Mesodermal cell (in vitro differentiated cells): ENCODE results near the gene TCL1B.
"Not testable (repeated sequence)": the region's sequence is repeated elsewhere in the genome, so short reads cannot be mapped to it uniquely, and the experiment has no call there.

ENCODE experiments used
- H3K27ac ChIP-seq: 2 replicates; pipeline ENCODE4 v1.7.0; 2013; ENCODE audit warnings: mild to moderate bottlenecking, low read depth, low read length, moderate library complexity; ENCODE audit not compliant: severe bottlenecking
- H3K36me3 ChIP-seq: 2 replicates; pipeline ENCODE4 v1.7.1; 2013; ENCODE audit warnings: mild to moderate bottlenecking, low read length, moderate library complexity; ENCODE audit not compliant: control insufficient read depth, insufficient read depth
- H3K4me1 ChIP-seq: one replicate; pipeline ENCODE4 v1.7.1; 2013; ENCODE audit warnings: mild to moderate bottlenecking, low read length; ENCODE audit not compliant: insufficient read depth, control insufficient read depth, poor library complexity, severe bottlenecking
- H3K4me3 ChIP-seq: 2 replicates; pipeline ENCODE4 v1.7.0; 2013; ENCODE audit warnings: low read length, control low read depth, mild to moderate bottlenecking; ENCODE audit not compliant: insufficient read depth, poor library complexity, severe bottlenecking; ENCODE audit errors: extremely low read depth
- H3K9me3 ChIP-seq: 2 replicates; pipeline ENCODE4 v1.7.1; 2013; ENCODE audit warnings: mild to moderate bottlenecking, low read length, moderate library complexity; ENCODE audit not compliant: control insufficient read depth
- WGBS, 2 experiments: methylation state at CpG; one replicate each; pipeline ENCODE4 v1.1.5; 2013; ENCODE audit warnings: missing lambda C conversion rate in 2 of 2; ENCODE audit not compliant: insufficient coverage in 2 of 2; 5-methylcytosine and 5-hydroxymethylcytosine counted together

The TCL1B gene

DNA sequence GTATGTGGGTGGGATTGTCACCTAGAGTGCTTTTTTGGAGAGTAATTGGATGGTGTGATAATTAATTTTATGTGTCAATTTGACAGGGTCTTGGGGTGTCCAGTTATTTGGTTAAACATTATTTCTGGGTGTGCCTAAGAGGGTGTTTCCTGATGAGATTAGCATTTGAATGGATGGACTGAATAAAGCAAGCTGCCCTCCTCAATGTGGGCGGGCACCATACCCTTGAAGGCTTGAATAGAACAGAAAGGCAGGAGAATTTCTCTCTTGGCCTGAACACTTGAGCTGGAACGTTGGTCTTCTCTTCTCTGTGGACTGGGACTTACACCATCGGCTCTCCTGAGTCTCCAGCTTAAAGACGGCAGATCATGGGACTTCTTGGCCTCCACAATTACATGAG is 28.8 kb upstream of the TCL1B start:
- Histone ChIP-seq H3K36me3 (no peaks in the 10 kb centered on the region), H3K4me1 (peaks cover 14% of the 10 kb centered on the region), H3K27ac (no peak overlapping the region), H3K9me3 (no peaks in the 10 kb centered on the region), H3K4me3 (no peak overlapping the region)
- WGBS, 2 experiments: 59 to 77% methylated on average over 4 of the region's 4 CpGs

DNA sequence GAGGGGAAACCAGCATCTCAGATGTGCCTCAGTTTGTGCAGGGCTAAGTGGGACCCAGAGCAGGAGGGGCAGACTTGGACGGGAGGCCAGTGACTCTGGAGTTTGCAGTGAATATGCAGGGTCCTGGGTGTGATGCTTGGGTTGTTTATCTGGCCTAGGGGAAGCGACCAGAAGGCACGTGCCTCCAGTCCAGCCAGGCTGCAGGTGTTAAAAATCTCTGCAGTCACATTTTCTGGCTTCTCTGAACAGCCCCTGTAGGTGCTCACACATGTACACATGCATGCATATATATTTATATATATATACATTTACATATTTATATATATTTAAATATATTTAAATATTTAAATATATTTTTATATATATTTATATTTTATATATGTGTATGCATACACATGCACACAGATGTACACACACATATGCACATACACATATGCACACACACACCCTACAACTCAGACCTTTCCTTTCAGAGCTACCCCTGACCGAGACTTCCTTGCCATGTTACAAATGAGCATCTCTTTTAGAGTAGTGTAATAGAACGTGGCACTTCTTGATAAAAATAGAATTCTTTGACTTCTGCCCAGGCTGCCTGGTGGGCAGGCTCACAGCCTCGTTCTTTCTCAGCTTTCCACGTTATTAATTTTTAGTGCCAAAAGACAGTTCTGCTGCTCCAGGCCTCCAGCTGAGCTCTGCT is 26.8 kb upstream of the TCL1B start:
- 85 to 90% methylated on average over 4 to 6 of the region's 7 CpGs for WGBS, 2 experiments
- Histone ChIP-seq H3K27ac (no peak overlapping the region), H3K4me3 (no peak overlapping the region), H3K4me1 (peaks cover 10% of the 10 kb centered on the region), H3K36me3 (no peaks in the 10 kb centered on the region), H3K9me3 (no peaks in the 10 kb centered on the region)

DNA sequence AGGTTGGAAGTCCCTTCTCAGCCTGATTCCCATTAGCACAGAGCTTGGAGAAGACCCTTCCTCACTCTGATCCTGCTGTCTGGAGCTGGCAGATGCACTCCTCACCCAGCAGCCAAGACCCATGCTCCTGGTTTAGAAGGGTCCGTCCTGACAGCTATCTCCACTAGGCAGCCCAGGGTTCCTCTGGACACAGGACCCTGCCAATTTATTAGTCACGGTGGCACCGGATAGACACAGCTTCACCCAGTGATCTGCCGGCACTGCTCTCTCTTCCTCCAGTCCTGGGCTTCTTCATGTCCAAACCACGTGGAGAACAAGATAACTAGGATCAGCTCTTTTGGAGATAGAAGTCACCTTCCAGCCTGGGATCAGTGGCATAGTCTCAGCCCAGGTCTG is 26.2 kb upstream of the TCL1B start:
- WGBS, 2 experiments: 81 to 98% methylated on average over 3 to 5 of the region's 5 CpGs
- Histone ChIP-seq H3K27ac (no peak overlapping the region), H3K9me3 (no peaks in the 10 kb centered on the region), H3K4me3 (no peak overlapping the region), H3K4me1 (peaks cover 10% of the 10 kb centered on the region), H3K36me3 (no peaks in the 10 kb centered on the region)

GRCh38 chr14:95660651-95661515 is 25.3 kb upstream of the TCL1B start:
- H3K4me1 ChIP-seq: peaks cover 10% of the 10 kb centered on the region
- 70% methylated on average over 12 to 13 of the region's 13 CpGs for WGBS, 2 experiments
- H3K4me3 ChIP-seq: no peak overlapping the region
- H3K27ac ChIP-seq: peak overlapping the region; percentile 31
- no peaks in the 10 kb centered on the region for H3K36me3 ChIP-seq
- H3K9me3 ChIP-seq: no peaks in the 10 kb centered on the region

DNA sequence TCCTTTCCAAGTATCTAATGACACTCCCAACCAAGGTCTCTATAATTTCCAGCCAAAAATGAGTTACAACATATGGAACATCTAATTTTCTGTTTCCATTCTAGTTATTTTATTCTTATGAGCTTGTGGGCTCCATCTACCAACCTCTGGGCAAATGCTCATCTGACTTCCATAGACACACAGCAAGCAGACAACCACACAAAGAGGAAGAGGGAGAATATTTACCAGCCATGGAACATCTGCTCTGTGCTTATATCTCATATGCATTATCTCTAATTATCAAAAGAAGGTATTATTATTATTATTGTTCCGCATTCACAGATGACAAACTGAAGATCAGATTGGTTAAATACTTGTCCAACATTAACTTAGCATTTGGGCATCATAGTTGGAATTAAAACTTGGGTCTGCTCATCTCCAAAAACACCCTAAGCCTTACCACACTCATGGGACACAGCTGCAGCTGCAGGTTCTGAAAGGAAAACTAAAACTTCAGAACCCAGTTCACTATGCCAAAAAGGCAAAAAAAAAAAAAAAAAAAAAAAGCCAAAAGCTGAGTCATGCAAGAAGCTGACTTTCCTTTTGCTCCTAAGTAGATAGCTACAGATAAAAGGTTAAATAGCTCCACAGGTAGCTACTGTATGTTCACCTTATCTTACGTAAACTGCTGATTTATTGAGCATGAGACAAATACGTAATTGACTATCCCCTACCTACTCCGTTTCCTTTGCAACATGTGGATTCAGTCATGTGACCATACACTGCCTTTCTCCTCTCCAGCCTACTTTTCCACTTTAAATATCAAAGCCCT is 23.6 kb upstream of the TCL1B start:
- Histone ChIP-seq H3K9me3 (no peaks in the 10 kb centered on the region), H3K36me3 (no peaks in the 10 kb centered on the region), H3K27ac (no peak overlapping the region), H3K4me1 (peaks cover 10% of the 10 kb centered on the region), H3K4me3 (no peak overlapping the region)
- 77 to 79% methylated on average over 3 of the region's 4 CpGs for WGBS, 2 experiments

DNA sequence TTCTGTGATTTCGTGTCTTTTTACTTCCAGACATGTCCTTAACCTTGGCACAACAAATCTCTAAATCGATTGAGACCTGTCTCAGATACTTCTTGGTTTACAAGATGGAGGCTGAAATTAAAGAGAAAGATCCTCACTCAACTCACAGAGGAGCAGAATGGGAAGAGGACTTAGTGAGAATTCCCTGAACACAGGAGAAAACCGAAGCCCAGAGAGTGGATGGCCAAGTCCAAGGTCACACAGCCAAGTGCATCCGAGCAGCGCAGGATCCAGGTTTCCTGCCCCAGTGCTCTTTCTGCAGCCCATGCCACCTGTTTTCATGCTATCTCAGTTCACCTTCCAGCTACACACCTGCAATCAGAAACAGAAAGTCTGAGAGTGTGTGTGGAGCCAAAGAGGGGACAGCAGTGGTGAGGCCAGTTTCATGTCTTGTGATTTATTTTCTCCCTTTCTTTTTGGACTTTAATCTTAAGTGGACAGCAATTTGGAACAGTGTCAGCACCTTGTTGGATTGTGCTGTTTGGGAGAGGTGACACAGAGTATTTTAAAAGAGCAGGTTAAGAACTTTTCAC is 22.9 kb upstream of the TCL1B start:
- no peak overlapping the region for H3K27ac ChIP-seq
- H3K4me1 ChIP-seq: peaks cover 10% of the 10 kb centered on the region
- no peak overlapping the region for H3K4me3 ChIP-seq
- no peaks in the 10 kb centered on the region for H3K36me3 ChIP-seq
- no peaks in the 10 kb centered on the region for H3K9me3 ChIP-seq
- WGBS, 2 experiments: 81 to 96% methylated on average over 2 to 3 of the region's 5 CpGs

DNA sequence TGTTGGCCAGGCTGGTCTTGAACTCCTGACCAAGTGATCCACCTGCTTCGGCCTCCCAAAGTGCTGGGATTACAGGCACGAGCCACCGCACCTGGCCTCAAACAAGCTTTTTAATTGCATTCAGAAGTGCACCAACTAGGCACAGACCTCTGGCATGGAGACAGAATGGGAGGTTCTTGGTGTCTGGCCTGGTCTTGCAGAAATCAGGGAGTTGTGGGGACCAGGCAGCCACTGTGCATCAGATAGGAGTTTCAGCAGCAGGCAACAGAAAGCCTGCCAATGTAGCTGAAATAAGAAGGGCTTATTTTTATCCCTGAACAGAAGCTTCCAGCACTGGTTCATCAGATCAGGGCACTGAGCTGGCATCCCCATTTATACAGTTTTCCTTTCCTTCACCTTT is 22.2 kb upstream of the TCL1B start:
- H3K4me1 ChIP-seq: peaks cover 10% of the 10 kb centered on the region
- no peak overlapping the region for H3K4me3 ChIP-seq
- H3K36me3 ChIP-seq: no peaks in the 10 kb centered on the region
- WGBS, 2 experiments: 89 to 100% methylated on average over 2 to 3 of the region's 3 CpGs
- H3K9me3 ChIP-seq: no peaks in the 10 kb centered on the region
- H3K27ac ChIP-seq: no peak overlapping the region

DNA sequence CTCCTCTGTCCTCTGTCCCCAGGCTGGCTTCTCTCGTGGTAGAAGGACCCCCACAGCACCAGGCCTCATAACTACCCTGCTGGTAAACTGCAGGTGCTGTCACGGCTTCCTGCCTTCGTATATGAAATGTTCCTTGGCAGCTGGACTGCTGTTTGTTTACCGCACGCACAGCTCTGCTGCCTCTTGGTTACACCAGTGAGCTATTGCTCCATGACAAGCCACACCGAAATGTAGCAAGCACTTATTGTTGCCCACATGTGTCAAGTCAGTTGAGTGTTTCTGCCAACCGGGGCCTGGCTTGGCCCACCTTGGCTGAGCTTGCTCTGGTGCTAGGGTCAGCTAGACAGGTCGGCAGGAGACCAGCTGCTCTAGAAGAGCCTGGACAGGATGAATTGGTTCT is 21.7 kb upstream of the TCL1B start:
- 92 to 93% methylated on average over 8 of the region's 8 CpGs for WGBS, 2 experiments

DNA sequence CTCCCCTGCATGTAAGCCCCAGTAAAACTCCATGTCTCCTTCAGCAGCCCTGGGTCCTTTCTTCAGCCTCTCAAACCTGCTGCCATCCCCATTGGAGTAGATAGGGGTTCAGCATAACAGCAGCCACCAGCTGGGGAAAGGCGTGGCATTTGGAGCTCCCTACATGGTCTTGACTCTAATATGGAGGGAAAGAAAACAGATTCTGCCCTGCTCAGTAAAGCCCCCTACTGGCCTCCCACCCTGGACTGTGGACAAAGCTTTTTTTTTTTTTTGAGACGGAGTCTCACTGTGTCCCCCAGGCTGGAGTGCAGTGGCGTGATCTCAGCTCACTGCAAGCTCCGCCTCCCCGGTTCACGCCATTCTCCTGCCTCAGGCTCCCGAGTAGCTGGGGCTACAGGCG is 20.7 kb upstream of the TCL1B start:
- not testable (repeated sequence) for H3K4me1 ChIP-seq, H3K9me3 ChIP-seq, H3K27ac ChIP-seq, H3K4me3 ChIP-seq, H3K36me3 ChIP-seq
- 67 to 90% methylated on average over 1 to 2 of the region's 8 CpGs for WGBS, 2 experiments

More for the DNA sequence above, 21.7 kb upstream of the TCL1B start:
- no peak overlapping the region for H3K4me3 ChIP-seq
- peaks cover 10% of the 10 kb centered on the region for H3K4me1 ChIP-seq
- H3K27ac ChIP-seq: no peak overlapping the region
- H3K36me3 ChIP-seq: no peaks in the 10 kb centered on the region
- no peaks in the 10 kb centered on the region for H3K9me3 ChIP-seq

DNA sequence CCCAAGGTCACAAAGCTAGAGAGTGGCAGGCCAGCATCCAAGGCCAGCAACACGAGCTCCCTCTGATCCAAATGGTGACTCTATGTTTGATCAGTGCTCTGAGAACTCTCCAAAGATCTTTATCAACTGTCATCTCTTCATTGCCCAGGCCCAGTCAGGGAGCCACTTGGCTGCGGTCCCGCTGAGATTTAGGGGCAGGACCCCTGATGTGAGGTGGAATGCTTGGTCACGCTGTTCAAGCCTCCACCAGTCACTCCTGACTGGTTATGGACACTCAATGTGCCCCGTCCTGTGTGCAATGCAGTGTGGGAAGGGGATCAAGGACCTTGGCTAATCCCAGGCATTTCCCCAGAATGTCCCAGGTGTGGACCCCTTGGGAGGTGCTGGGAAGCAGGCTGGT is 19.8 kb upstream of the TCL1B start:
- Histone ChIP-seq H3K4me1 (peaks cover under 1% of the 10 kb centered on the region), H3K36me3 (no peaks in the 10 kb centered on the region), H3K4me3 (no peak overlapping the region), H3K27ac (no peak overlapping the region), H3K9me3 (no peaks in the 10 kb centered on the region)
- 87 to 100% methylated on average over 3 to 5 of the region's 5 CpGs for WGBS, 2 experiments
